ENCODE measurements around the gene BBS9. TPM values are rescaled to one million over a fixed set of nuclear protein-coding genes. Genes with fewer than 3 reads are reported as not detected.

Gene BBS9
- total RNA-seq, 1 experiment from 2014 or later: 9.4 TPM

GRCh38 chr7:33632322-33632721, 503.0 kb downstream of the BBS9 start:
- intact Hi-C loops (cut with micrococcal nuclease; ENCODE audit: unreplicated experiment): no loop called here
- Mint-ChIP-seq H3K27me3 (ENCODE audit: unreplicated experiment) (no peaks in the 10 kb centered on the region), H3K36me3 (ENCODE audit: insufficient read depth, unreplicated experiment) (no peaks in the 10 kb centered on the region), H3K4me1 (ENCODE audit: low read depth, unreplicated experiment) (no peaks in the 10 kb centered on the region), H3K4me3 (ENCODE audit: low read depth, unreplicated experiment) (no peak overlapping the region), H3K9me3 (ENCODE audit: low read depth, unreplicated experiment) (no peaks in the 10 kb centered on the region), H3K27ac (ENCODE audit: unreplicated experiment) (no peak overlapping the region)
- BruUV-seq (replicated peaks): no TSS peak
- DNase-seq: no peak
- TF ChIP-seq CTCF (IDR thresholded peaks at IDR 0.05; ENCODE audit: unreplicated experiment): no peak
- CTCF ChIA-PET: no interaction called here

- Mint-ChIP-seq H3K27me3 (ENCODE audit: unreplicated experiment) (no peaks in the 10 kb centered on the region), H3K9me3 (ENCODE audit: low read depth, unreplicated experiment) (no peaks in the 10 kb centered on the region), H3K36me3 (ENCODE audit: insufficient read depth, unreplicated experiment) (no peaks in the 10 kb centered on the region), H3K4me1 (ENCODE audit: low read depth, unreplicated experiment) (no peaks in the 10 kb centered on the region), H3K4me3 (ENCODE audit: low read depth, unreplicated experiment) (no peak overlapping the region), H3K27ac (ENCODE audit: unreplicated experiment) (no peak overlapping the region)
- DNase-seq: no peak
- intact Hi-C loops (cut with micrococcal nuclease; ENCODE audit: unreplicated experiment): no loop called here
- CTCF ChIA-PET: interaction anchor here (0.6 to 0.7 kb wide), 3 partner anchors 143 to 1083 kb away, joined by 3 to 8 read pairs (median 4); no protein-coding TSS in a partner anchor
- BruUV-seq (replicated peaks): no TSS peak
- TF ChIP-seq CTCF (IDR thresholded peaks at IDR 0.05; ENCODE audit: unreplicated experiment): no peak
Measured at GRCh38 chr7:33632840-33633525, 503.6 kb downstream of the BBS9 start.

GRCh38 chr7:33634606-33635005, 505.2 kb downstream of the BBS9 start:
- Mint-ChIP-seq H3K4me3 (ENCODE audit: low read depth, unreplicated experiment) (no peak overlapping the region), H3K27me3 (ENCODE audit: unreplicated experiment) (no peaks in the 10 kb centered on the region), H3K9me3 (ENCODE audit: low read depth, unreplicated experiment) (no peaks in the 10 kb centered on the region), H3K36me3 (ENCODE audit: insufficient read depth, unreplicated experiment) (no peaks in the 10 kb centered on the region), H3K4me1 (ENCODE audit: low read depth, unreplicated experiment) (no peaks in the 10 kb centered on the region), H3K27ac (ENCODE audit: unreplicated experiment) (no peak overlapping the region)
- intact Hi-C loops (cut with micrococcal nuclease; ENCODE audit: unreplicated experiment): no loop called here
- no TSS peak for BruUV-seq (replicated peaks)
- DNase-seq: no peak
- CTCF ChIA-PET: no interaction called here
- no peak for TF ChIP-seq CTCF (IDR thresholded peaks at IDR 0.05; ENCODE audit: unreplicated experiment)

- DNase-seq: no peak
- TF ChIP-seq CTCF (IDR thresholded peaks at IDR 0.05; ENCODE audit: unreplicated experiment): no peak
- H3K27ac Mint-ChIP-seq (ENCODE audit: unreplicated experiment): no peak overlapping the region
- H3K27me3 Mint-ChIP-seq (ENCODE audit: unreplicated experiment): no peaks in the 10 kb centered on the region
- BruUV-seq (replicated peaks): no TSS peak
- CTCF ChIA-PET: no interaction called here
- intact Hi-C loops (cut with micrococcal nuclease; ENCODE audit: unreplicated experiment): no loop called here
- no peaks in the 10 kb centered on the region for H3K4me1 Mint-ChIP-seq (ENCODE audit: low read depth, unreplicated experiment)
- no peak overlapping the region for H3K4me3 Mint-ChIP-seq (ENCODE audit: low read depth, unreplicated experiment)
- H3K36me3 Mint-ChIP-seq (ENCODE audit: insufficient read depth, unreplicated experiment): no peaks in the 10 kb centered on the region
- H3K9me3 Mint-ChIP-seq (ENCODE audit: low read depth, unreplicated experiment): no peaks in the 10 kb centered on the region
Measured at GRCh38 chr7:33636359-33636758, 507.0 kb downstream of the BBS9 start.

All from Calu3 (cell line).